Activated T-cell treated with anti-CD3 and anti-CD28 coated beads for 48 hours (primary cell): ENCODE results near the gene UBE2L3.
"Not testable (repeated sequence)": the region's sequence is repeated elsewhere in the genome, so short reads cannot be mapped to it uniquely, and the experiment has no call there.

Experiments
- DNase-seq: peaks from one replicate; pipeline ENCODE4 v3.0.0-alpha.2; 2020; ENCODE audit warnings: low read depth

The UBE2L3 gene

DNA sequence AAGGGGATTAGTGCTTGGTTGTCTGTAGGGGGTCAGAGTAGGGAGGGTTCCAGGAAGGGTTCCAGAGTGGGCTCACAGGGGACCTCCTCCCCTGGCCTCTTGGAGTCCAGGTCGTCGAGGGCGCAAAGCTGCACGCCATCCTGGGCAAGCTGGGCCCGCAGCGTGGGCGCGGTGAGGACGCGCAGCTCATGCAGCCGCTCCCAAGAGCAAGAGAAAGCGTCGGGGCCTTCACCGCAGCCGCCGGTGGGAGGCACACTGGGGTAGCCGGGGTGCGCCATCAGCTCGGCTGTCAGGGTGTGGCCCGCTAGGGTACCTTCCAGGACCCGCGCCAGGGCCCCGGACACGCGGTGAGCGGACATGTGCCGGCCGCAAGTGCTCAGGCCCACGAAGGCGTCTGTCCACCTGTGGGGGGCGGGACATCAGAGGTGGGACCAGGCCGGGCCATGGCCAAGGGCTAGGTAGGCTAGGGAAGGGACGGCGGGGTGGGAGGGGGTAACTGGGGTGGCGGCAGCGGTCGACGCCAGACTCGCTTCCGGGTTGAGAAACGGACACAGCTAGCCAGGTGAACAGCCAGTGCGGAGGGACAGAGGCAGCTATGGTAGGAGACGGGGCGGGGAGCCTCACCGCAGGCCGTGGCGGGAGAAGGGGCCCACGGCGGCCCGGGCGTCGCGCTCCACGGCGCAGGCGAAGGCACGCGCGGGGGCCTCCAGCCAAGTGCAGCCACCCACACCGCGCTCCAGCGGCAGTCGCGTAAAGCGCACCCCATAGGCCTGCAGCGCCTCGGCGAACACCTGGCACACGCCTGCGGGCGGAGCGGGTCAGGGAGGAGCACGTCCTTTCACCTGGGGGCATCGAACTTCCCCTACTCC, 61.1 kb downstream of the UBE2L3 start:
- DNase-seq: no peak

DNA sequence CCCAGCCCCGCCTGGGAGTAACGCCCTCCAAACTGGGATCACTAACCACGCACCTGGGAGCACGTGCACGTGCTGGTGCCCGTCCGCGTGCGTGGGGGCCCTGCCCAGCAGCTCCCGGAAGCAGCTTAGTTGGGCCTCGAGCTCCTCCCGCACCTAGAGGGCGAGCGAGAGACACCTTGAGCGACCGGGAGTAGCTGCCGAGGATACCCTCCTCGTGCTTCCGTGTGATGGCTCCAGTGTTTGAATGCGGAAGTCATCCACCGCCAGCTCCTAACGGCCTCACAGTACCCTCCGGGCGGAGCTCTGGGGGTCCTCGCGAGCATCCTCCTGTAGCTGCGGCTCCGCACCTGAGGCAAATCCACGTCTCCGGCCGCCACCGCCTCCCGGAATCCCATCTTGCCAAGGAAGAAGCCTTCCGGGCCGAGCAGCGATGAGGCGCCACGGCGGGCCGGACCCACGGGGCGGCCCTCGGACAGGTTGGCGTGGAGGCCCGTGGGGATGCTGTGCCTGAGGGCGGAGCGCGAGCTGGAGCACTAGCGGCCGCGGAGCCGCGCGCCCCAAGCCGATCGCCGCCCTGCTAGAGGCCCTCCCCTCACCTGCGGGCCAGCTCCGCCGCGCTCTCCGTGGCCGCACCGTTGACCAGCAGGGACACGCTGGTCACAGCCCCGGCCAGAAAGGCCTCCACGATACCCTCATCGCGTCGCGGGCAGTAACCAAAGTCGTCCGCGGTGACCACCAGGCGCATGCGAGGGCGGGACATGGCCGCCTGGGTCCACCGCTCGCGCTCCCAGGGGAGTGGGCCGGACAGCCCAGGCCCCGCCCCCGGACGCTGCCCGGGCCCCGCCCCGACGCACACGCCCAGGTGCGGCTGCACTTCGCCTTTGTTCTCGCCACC, 62.0 kb downstream of the UBE2L3 start, which contains the start of gene YDJC:
Gene YDJC, minus strand, starts transcription at position 768 of the 895 bp plus-strand sequence. Its CDS starts 8 bp downstream, at position 760.
- peak; percentile 95 for DNase-seq

DNA sequence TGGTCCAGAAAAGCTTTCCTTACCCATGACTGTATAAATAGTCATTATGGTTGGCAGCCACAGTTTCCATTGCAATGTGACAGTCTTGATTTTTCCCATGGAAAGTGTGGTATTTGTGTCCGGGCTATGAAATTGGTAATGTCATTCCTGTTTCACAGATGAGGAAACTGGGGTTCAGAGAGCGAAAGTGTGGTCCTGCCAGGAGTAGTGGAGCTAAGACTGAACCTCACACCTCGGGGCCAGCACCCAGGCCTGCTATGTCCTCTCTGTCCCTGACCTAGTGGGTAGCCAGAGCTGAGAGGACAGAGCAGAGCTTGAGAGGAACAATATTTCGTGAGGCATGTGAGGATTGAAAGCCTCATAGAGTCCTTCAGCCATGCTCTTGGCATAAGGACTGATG, 63.5 kb downstream of the UBE2L3 start:
- no peak for DNase-seq

DNA sequence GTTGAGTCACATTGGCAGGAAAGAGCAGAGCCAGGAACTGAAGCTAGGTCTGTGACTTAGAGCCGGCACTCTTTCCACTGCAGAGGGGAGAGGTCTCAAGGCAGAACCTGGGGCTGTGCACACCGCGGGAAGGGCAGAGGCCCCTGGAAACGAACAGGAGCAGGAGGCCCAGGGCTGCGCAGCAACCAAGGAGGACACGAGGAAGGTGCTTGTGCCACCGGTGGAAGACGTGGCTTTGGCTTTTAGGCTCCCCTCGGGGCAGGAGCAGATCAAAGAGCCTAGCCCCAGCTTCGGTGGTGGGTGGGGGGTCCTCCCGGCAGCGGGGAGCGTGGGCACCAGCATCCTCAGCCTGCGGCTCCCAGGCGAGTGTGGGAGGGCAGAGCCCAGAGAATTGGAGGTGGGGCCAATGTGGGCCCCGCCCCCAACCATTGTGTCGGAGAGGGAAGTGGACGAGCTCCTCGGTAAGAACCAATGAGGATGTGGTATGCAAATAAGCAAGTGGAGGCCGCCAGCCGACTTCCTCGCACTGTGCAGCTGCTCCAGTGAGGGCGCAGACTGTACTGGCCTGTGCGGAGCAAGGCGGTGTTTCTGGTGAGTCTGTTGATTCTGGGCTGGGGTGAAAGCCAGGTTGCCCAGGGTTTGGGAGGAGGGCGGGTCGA, 64.9 kb downstream of the UBE2L3 start, which contains the start of gene CCDC116:
Gene CCDC116, plus strand, starts transcription at position 524 of the 659 bp plus-strand sequence. CDS start 422 bp downstream, outside the sequence.
- DNase-seq: peak; percentile 63

DNA sequence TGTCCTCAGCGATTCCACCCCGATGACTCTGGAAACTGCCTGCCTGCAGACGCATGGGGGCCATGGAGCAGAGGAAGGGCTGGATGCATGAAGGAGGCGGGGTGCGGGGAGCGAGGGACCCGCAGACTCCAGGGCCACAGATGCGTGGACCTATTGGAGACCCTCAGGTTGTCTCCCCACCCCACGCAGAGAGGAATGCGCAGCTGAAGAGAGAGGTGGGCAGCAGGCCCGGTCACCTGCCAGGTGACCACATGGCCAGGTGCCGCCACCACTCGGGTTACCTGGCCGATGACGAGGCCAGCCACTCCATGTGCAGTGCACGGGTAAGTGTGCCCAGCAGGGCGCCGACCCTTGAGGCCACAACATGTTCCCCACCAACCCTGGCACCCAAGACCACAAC, 65.4 kb downstream of the UBE2L3 start:
- no peak for DNase-seq

DNA sequence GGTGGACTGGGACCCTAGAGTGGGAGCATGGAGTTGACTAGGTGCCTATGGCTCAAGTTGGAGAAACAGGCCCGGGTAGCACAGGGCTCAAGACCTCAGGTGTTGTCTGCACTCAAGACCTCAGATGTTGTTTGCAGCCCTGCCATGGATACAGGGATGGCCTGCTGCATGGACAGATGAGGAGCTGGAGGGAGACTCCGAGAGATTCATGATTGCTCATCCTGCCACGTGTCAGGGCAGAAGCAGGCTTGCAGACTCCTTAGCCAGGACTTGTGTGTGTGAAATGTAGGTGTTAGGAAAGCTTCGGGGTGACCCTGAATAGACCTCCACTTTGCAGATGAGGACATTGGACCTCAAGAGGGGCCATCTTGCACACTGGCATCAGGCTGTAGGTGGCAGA, 66.0 kb downstream of the UBE2L3 start:
- no peak for DNase-seq

DNA sequence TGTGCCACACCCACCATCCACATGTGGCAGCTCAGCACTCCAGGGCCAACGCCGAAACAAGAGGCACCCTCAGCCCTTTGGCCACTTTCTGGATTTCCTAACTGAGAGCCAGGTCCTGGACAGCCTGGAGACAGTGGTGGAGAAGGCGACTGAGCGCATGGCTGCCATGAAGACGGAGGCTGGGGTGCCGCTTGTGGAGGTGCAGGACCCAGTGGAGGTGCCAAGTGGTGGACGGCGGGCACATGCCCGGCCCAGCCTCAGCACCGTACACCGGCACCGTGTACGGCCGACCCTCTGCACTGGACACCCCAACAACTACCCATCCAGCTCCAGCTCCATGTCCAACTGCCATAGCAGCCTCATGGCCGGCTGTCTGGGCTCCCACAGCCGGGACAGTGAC, 66.6 kb downstream of the UBE2L3 start:
- no peak for DNase-seq

DNA sequence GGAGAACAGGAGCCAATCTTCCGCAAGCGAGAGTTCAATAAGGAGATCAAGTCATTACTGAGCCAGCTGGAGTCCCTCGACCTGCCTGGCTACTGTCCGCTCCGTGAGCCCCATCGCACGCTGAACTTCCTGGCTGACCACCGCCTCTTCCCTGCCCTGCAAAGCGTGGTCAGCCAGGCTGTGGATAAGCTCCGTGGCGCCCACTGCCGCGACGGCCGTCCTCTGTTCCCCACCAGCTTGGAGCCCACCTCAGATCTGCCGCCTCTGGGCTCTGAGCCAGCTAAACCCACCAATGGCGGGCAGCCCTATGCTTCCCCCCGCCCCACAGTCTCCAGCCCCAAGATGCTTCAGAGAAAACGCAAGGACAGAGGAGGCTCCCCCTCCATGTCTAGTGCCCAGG, 67.3 kb downstream of the UBE2L3 start:
- DNase-seq: no peak

DNA sequence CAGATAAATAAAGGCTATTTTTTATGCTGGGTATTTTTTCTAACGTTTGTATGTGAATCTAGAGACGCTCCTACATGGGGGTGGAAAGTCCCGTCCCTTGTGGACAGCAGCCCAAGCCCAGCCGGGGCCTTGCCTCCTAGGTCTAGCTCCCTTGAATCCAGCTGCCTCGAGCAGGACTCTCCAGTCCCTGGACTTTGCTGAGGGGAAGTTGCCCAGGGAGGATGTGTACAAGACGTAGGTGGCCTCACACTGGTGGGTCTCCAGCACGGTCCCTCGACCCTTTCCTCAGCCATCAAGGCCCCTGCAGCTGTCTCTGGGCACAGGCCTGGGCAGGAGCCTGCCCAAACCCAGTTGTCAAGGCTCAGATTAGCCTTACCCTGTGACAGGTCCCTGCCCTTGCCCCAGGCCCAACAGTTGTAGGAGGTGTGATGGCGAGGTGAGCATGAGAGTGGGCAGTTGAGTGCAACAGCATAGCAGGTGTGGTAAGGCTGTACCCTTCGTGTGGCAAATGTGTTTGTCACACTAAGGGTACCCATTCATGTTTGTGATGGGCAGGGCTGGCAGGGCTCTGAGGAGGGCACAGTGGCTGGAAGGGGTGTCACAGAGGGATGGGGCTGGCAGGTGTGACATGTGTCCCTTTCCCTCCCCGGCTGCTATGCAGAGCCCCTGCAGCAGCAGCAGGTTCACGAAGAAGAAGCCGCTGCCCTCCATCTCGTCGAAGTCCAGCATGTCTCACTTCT, 68.4 kb downstream of the UBE2L3 start:
- DNase-seq: no peak

DNA sequence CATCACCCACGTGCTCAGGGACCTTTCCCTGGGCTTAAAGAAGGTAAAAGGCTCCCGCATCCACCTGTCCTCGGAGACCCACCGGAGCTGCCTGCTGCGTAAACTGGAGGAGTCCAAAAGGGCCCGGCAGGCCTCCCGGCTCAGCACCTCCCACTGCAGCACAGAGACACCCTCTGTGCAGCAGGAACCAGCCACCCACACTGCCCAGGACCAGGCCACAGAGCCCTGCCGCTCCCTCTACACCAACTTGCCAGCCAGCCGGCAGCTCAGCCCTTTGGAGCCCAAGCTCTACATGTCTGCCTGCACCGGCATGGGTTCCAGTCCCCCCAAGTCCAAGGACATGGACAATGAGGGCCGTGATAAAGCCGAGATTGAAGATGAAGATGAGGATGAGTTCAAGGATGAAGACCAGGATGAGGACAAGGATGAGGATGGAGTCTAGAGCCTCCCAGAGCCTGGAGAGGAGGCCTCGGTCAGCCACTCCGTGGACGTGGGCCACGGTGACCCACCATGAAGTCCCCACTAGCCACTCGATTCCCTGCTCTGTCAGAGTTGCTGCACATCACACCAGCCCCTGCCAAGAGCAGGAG, 69.2 kb downstream of the UBE2L3 start:
- no peak for DNase-seq

DNA sequence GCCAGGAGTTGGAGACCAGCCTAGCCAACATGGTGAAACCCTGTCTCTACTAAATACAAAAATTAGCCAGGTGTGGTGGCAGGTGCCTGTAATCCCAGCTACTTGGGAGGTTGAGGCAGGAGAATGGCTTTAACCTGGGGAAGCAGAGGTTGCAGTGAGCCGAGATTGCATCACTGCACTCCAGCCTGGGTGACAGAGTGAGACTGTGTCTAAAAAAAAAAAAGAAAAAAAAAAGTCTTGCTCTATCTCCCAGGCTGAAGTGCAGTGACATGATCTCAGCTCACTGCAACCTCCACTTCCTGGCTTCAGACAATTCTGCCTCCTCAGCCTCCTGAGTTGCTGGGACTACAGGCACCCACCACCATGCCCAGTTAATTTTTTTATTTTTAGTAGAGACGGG, 69.9 kb downstream of the UBE2L3 start:
- DNase-seq: not testable (repeated sequence)

DNA sequence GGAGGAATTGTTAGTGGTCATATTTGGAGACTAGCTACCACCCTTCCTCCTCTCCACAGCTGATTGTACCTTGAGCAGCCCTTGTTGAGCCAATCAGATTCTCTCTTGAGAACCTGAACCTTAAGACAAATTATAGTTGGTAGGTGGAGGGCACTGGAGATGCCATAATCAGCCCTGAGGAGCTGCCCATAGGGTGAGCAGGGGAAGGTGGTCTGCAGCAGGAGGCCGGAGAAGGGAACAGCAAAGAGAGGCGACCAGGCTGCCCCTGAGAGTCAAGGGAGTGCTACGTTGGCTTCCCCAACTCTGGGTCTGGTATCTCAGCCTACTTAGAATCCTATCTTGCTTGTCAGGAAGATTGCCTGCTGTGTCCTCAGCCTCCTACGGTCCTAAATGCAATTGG, 71.8 kb downstream of the UBE2L3 start:
- DNase-seq: no peak

DNA sequence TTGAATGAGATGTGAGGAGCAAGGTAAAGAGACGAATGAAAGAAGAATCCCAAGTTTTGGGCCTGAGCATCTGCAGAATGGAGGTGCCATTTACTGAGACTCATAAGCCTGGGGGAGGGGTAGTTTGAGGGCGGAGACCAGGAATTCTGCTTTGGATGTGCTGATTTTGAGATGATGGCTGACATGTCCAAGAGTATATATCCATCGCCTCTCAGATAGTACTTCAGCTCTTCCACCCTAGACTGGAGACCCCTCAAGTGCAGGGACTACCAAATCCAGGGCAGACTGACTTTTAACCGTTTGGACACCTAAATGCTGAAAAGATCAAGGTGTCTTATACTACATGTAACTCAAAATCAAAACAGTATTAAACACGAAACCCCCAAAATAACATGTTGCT, 73.3 kb downstream of the UBE2L3 start:
- DNase-seq: no peak

DNA sequence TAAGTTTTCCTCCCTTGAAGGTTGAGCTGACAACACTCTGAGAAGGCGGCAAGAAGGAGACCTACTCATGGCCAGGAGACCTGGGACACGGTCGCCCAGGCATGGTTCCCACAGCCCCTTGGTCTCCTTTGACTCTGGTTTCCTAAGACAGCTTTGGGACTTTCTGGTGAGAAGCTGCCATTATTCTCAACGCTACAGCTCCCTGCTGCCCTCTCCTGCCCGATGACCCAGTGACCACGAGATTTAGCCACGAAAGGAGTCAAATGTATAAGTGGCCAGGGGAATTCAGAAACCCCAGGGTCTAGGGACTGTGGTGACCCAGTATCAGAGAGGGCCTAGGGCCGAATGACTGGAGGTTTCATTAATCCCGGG, 73.9 kb downstream of the UBE2L3 start:
- no peak for DNase-seq

DNA sequence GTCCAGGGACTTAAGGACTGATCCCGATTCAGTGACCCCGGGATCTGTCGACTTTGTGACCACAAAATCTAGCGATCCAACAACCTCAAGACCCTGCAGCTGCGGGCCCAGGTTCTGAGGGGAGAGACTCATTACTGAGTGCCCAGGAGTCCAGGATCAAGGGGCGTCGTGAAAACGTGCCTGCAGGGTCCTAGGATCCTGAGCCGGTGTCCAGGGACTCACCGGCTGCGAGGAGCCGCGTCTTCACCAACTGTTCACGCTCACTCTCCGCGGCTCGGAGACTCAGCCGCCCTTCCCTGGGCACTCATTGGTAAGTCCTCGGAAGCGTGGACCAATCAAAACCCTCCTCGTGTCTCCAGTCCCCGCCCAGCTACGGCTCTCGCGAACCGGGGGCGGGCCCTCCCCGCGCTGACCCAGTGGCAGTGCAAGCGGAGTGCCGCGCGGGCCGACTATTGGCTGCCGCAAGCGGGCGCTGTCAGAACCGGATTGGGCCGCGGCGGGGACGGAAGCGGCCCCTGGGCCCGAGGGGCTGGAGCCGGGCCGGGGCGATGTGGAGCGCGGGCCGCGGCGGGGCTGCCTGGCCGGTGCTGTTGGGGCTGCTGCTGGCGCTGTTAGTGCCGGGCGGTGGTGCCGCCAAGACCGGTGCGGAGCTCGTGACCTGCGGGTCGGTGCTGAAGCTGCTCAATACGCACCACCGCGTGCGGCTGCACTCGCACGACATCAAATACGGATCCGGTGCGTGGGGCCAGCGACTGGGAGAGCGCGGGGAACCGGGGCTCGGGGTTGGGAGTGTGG, 74.5 kb downstream of the UBE2L3 start, which contains the start of gene SDF2L1:
Gene SDF2L1, plus strand, starts transcription at position 514 of the 795 bp plus-strand sequence. Its CDS starts 35 bp downstream, at position 549.
- DNase-seq: peak; percentile 98

DNA sequence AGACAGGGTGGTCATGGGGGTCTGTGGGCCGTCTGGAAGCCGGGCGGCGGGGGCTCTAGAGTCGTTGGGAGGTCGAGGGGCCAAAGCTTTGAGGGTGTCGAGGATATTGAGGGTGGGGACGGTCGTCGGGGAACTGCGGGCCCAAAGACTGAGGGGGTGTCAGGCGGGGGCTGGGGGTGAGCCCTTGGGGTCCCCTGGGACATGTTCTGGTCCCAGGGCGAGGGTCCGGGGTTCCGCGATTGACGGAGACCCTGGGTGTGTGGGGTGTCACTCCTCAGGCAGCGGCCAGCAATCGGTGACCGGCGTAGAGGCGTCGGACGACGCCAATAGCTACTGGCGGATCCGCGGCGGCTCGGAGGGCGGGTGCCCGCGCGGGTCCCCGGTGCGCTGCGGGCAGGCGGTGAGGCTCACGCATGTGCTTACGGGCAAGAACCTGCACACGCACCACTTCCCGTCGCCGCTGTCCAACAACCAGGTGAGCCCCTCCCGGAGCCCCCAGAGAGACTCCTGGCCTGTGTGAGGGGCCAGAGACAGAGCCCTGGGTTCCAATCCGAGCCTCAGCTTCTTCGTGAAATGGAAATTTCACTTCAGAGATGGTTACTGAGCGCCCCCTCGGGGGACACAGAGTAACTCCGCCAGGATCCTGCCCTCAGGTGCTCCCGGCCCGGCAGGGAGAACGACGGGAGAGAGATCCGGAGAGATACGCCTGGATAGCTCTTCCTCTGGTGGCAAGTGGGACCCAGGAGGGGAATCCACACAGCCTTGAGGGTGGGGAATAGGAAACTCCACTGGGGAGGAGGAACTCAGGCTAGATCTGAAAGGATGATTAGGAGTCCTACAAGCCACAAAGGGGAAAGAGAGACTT, 75.3 kb downstream of the UBE2L3 start:
- DNase-seq: peak; percentile 45

DNA sequence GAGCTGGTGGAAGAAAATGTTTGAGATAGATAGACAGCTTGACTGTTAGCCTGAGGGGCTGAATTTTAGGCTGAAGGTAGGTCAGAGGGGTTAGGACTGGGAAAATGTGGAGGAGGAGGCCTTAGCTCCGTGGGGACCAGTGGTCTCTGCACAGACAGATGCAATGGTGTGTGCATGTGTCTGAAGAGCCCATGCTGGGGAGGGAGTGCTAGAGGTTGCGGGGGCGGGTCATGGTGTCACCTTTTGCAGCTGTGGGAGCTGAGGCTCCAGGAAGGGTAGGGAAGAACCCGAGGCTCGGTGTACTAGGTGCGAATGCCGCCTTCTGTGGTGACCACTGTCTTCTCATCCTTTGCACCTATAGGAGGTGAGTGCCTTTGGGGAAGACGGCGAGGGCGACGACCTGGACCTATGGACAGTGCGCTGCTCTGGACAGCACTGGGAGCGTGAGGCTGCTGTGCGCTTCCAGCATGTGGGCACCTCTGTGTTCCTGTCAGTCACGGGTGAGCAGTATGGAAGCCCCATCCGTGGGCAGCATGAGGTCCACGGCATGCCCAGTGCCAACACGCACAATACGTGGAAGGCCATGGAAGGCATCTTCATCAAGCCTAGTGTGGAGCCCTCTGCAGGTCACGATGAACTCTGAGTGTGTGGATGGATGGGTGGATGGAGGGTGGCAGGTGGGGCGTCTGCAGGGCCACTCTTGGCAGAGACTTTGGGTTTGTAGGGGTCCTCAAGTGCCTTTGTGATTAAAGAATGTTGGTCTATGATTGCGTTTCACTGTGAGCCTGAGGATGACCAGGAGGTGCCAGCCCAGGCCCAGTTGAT, 76.2 kb downstream of the UBE2L3 start:
- DNase-seq: no peak

DNA sequence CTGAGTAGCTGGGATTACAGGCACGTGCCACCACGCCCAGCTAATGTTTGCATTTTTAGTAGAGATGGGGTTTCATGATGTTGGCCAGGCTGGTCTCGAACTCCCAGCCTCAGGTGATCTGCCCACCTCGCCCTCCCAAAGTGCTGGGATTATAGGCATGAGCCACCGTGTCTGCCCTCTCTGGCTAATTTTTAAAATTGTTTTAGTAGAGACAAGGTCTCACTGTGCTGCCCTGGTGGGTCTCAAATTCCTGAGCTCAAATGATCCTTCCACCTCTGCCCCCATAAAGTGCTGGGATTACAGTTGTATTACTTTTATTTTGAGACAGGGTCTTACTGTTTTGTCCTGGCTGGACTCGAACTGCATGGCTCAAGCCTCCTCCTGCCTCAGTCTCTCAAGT, 78.0 kb downstream of the UBE2L3 start:
- not testable (repeated sequence) for DNase-seq
